ENCODE data around the gene ERI2.
"Not testable (repeated sequence)": the region's sequence is repeated elsewhere in the genome, so short reads cannot be mapped to it uniquely, and the experiment has no call there.

ERI2 gene

DNA sequence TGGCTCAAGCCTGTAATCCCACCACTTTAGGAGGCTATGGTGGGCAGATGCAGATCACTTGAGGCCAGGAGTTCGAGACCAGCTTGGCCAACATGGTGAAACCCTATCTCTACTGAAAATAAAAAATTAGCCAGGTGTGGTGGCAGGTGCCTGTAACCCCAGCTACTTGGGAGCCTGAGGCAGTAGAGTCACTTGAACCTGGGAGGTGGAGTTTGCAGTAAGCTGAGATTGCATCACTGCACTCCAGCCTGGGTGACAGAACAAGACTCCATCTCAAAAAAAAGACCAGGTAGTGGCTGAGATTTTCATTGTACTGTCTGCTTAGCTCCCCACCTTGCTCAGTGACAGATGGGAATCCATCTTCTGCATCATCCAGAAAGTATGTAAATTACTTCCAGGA is 41.8 kb downstream of the ERI2 start:
- DNase-seq: not testable (repeated sequence)

DNA sequence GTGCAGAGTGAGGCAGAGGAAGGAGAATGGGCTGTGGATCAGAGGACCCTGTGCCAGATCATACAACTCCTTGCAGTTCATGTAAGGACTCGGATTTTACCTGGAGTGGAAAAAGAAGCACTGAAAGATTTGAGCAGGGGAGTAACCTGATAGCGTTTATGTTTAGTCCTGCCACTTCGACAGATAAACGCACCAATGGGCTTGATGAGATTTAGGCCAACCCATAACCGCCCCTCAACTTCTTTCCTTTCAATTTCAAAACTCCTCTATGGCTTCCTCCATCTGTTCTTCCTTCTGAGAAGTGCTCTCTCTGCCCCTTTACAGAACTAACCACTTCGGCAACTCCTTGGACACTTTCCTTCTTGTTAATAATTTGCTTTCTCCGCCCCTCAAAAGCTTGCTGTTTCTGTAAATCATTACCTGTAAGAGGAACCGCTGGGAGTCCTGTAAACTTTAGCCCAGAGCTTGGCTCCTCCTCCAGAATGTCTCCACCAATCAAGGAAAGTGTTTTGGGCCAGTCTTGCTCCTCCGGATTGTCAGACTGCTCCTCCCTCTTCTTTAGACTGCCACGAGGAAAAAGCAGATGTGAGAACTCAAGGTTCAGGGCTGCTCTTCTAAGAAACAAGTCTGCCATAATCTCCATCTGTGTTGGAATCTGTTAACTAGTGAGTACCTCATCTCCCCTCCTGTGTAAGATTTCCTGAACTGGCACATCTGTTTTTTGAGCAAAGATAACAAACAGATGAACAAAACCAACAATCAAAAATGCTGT is 42.6 kb downstream of the ERI2 start, which contains the start of gene ACSM3:
ACSM3 (plus strand) TSS at position 554 of the 772 bp plus-strand sequence. CDS start 6,021 bp downstream, outside the sequence.
- peak; percentile 52 to 61 for DNase-seq

DNA sequence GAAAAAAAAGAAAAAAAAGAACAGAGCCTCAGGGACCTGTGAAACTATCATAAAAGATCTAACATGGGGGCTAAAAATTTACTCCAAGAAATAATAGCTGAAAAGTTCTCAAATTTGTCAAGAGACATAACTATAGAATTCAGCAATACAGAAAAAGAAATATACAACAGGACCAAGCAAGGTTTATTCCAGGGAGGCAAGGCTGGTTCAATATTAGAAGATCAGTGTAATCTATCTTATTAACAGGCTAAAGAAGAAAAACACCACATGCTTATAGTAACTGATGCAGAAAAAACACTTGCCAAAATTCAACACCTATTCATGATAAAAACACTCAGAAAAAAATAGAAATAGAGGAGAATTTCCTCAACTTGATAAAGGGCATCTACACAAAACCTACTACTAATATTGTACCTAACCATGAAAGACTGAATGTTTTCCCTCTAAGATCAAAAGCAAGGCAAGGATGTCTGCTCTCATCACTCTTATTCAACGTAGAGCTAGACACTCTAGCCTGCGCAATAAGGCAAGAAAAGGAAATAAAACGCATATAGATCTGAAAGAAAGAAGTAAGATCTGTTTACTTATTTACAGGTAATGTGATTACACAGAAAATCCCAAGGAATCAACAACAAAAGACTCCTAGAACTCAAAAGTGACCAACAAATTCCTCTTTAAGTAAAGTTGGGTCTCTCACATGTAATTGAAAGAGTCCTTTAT is 43.7 kb downstream of the ERI2 start:
- no peak for DNase-seq

DNA sequence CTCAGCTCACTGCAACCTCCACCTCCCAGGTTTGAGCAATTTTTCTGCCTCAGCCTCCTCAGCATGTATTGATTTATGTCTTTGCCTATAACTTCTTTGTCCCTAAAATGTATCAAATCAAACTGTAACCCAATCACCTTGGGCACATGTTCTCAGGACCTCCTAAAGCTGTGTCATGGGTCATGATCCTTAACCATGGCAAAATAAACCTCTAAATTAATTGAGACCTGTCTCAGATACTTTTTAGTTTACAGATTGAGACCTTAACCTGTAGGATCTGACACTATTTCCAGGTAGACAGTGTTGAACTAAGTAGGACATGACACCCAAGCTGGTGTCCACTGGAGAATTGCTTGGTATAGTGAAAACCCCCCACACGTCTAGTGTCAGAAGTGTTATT is 45.1 kb downstream of the ERI2 start:
- no peak for DNase-seq

DNA sequence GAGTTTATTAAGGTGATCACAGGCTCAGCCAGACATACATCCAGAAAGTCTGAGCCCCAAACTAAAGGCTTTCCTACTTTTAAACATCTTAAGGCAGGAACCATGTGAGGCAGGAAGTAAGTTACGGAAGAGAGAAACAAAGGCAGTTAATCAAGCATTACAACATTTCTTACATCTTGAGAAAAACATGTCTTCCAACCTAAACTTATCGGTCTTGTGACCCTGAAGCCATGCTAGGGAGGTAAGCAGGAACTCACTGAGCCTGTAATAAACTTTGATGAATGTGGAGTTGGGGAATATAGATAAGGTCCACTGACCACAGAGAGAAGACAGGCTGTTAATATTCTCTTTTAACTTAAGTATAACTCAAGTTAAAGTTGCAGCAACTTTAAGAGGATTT is 45.9 kb downstream of the ERI2 start:
- no peak for DNase-seq

DNA sequence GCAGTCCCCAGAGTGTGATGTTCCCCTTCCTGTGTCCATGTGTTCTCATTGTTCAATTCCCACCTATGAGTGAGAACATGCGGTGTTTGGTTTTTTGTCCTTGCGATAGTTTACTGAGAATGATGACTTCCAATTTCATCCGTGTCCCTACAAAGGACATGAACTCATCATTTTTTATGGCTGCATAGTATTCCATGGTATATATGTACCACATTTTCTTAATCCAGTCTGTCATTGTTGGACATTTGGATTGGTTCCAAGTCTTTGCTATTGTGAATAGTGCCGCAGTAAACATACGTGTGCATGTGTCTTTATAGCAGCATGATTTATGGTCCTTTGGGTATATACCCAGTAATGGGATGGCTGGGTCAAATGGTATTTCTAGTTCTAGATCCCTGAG is 50.5 kb downstream of the ERI2 start:
- DNase-seq: not testable (repeated sequence)

DNA sequence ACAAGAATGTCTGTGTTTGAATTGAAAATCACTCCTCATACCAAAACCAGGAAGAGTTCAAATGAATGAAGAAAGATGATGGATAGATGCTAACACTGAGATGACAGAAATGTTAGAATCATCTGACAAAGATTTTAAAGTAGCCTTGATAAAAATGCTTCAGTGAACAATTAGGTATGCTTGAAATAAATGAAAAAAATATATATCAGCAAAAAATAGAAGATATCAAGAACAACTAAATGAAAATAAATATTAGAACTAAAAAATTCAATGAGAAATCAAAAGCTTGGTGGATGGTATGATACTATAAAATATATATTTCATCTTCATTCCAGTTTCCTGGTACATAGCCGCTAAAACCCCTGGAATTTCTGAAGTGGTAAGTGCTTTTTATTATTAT is 51.0 kb downstream of the ERI2 start:
- DNase-seq: no peak

DNA sequence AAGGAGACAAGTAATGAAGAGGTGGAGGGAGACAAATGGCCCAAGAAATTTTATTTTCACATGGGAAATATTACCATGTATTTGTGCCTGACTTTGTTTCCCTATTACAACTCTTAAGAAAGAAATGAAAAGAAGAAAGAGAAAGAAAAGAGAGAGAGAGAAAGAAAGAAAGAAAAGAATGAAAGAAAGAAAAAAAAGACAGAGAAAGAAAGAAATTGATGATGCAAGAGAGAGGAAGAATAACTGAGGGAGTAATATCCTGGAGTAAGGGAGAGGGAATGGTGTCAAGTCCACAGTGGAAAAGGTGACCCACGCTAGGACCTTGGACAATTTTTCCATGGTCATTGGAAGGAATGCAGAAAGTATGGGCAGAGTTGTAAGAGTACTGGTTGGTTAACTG is 52.5 kb downstream of the ERI2 start:
- DNase-seq: no peak

DNA sequence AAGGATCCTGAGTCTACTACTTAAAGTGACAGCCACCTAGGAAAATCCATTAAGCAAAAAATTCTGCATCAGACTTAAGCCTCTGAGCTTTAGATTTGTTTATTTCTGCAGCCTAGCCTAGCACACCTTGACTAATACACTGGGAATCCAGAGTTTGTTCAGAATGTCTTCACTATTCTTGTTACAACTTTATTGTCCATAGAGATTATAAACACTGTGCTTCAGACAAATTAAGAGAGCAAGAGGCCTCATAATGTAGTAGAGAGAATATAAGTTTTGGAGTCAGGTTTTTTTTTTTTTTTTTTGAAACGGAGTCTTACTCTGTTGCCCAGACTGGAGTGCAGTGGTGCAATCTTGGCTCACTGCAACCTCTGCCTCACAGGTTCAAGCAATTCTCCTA is 55.7 kb downstream of the ERI2 start:
- DNase-seq: no peak

DNA sequence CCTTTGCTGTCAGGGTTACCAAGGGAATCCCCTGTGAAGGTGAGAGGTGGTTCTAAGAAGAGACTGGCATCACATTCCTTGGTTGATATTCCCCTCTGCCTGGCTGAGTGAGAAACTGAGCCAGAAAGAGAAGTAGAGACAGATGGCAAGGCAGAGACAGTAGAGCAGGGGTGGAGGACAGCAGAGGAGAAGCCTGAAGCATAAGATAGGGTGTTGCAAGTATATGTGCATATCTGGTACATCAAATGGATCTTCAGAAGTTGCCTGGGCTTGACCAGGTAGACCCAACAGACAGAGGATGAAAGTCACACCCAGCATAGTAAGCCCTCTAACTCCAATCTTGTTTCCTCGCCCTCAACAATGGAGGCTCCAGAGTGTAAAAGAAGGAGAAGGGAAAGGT is 56.8 kb downstream of the ERI2 start:
- DNase-seq: no peak

DNA sequence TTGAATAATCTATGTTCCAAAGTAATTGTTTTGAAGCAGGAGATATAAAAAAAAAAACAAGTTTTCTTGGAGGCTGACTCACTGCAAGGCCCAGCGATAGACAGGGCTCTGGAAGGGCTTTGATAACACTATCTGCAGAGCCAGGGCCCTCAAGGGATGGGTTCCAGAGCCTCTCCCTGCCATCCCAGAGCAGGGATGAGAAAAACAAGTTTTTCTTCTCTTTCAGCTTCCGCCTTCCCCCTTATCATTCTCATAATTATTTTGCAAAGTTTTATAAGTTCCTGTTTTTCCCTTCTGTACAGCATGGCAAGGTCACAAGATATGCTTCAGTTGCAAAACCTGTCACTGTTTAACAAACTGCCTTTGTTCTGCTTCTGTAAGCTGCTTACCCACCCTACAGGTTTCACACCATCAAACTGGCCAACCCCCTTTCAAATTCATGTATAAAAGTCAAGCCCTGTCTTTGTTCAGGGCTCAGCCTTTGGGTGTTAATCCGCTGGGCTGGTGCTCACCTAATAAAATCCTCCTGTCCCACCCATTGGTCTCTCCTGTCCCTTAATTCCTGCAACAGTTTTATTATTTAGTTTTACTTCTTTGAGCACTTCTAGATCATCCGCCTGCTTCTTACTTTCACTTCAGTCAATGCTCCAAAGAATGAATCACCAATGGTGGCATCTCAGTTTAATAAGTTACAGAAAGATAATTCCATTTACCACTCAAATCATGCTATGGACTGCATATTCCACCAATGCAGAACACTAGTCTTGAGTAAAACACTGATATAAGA is 59.0 kb downstream of the ERI2 start:
- DNase-seq: no peak

DNA sequence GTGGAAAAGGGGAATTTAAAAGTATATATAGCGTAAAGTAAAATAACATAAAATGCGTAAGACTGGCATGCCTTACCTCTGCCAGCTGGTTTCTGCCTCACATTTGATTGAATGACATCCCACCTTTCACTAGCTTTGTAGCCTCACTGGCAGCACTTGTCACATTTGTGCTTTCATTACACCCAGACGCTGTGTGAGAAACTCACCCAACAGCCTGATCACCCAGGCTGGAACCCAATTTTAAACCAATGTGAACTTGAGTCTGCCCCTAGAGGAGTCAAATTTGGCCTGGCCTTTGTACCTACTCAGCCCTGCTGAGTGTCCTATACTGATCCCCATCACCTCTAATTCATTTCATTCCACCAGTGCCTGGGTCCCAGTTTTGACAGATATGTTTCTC is 59.8 kb downstream of the ERI2 start:
- no peak for DNase-seq

Data from stimulated activated CD4-positive, alpha-beta T cell treated with anti-CD3 and anti-CD28 coated beads, Interleukin-2, amount 100 ng/mL, for 24 hours (primary cell).